B cell (primary cell): ENCODE measurements around the gene DHX35. TPM values are rescaled to one million over a fixed set of nuclear protein-coding genes. Genes with fewer than 3 reads are reported as not detected.

Source experiments
- ATAC-seq: fragments of 200-7000 bp; cut with Tn5 transposase; one replicate; pipeline ENCODE4 v1.10.0; 2021; ENCODE audit warnings: low read depth, mild to moderate bottlenecking, moderate number of reproducible peaks, moderate library complexity
- CTCF ChIA-PET: fragments of 350-600 bp; sonication (Branson Sonifier 250); formaldehyde crosslinking; loops from one replicate; lab custom pipeline; 2021; ENCODE audit warnings: antibody characterized with exemption, inconsistent platforms; lab: Charles Lee
- POLR2A ChIA-PET: fragments of 350-600 bp; sonication (Branson Sonifier 250); formaldehyde crosslinking; loops from one replicate; lab custom pipeline; 2021; ENCODE audit warnings: antibody characterized with exemption; lab: Charles Lee
- DNase-seq: peaks from one replicate; pipeline ENCODE4 v3.0.0; 2013
- H2AFZ ChIP-seq: 2 replicates; pipeline ENCODE4 v1.6.1; 2012; ENCODE audit warnings: mild to moderate bottlenecking, low read depth, low read length; ENCODE audit not compliant: insufficient read depth, poor library complexity, severe bottlenecking
- H3K27ac ChIP-seq, 2 donors: 1 replicate in 1 of 2; 2 replicates in 1 of 2; pipeline ENCODE4 v1.5.1; 2012 to 2013; ENCODE audit warnings: low read length in 2 of 2, mild to moderate bottlenecking in 2 of 2, moderate library complexity in 1 of 2
- H3K27me3 ChIP-seq, 4 experiments: fragments of 200-600 bp in 1 of 4; sonication (generic) in 1 of 4; replicated peaks in 1 of 4; 1 replicate in 2 of 4; 2 replicates in 2 of 4; pipeline versions ENCODE4 v1.6.1 to v1.7.0; 2013 to 2016; ENCODE audit warnings: low read length in 3 of 4, mild to moderate bottlenecking in 2 of 4, mixed read lengths in 1 of 4, moderate library complexity in 1 of 4; ENCODE audit not compliant: insufficient read depth in 4 of 4, control insufficient read depth in 3 of 4; ENCODE audit errors: control extremely low read depth in 1 of 4
- H3K36me3 ChIP-seq, 2 experiments: replicated peaks in 1 of 2; 1 replicate in 1 of 2; 2 replicates in 1 of 2; pipeline versions ENCODE4 v1.6.1 to v1.7.1; 2013; ENCODE audit warnings: low read length in 1 of 2; ENCODE audit not compliant: insufficient read depth in 2 of 2, control insufficient read depth in 1 of 2; ENCODE audit errors: control extremely low read depth in 1 of 2, extremely low read depth in 1 of 2
- H3K4me1 ChIP-seq, 2 donors: fragments of 200-600 bp in 1 of 2; sonication (generic) in 1 of 2; 1 replicate in 1 of 2; 2 replicates in 1 of 2; pipeline versions ENCODE4 v1.5.1 to v1.6.1; 2013 to 2017; ENCODE audit warnings: low read length in 2 of 2; ENCODE audit not compliant: control insufficient read depth in 2 of 2, insufficient read depth in 2 of 2
- H3K4me2 ChIP-seq: replicated peaks from 2 replicates; pipeline ENCODE3; 2012; ENCODE audit warnings: mild to moderate bottlenecking, low read depth, low read length; ENCODE audit not compliant: poor library complexity, severe bottlenecking
- H3K4me3 ChIP-seq, 5 experiments: fragments of 200-600 bp in 1 of 5; sonication (generic) in 1 of 5; 1 replicate in 3 of 5; 2 replicates in 2 of 5; pipeline versions ENCODE4 v1.5.1 to v1.7.0; 2011 to 2016; ENCODE audit warnings: low read length in 4 of 5, mild to moderate bottlenecking in 4 of 5, low read depth in 2 of 5, control low read depth in 1 of 5, moderate library complexity in 1 of 5; ENCODE audit not compliant: insufficient read depth in 1 of 5; ENCODE audit errors: control extremely low read depth in 1 of 5, extremely low read depth in 1 of 5
- H3K79me2 ChIP-seq: fragments of 200-600 bp; sonication (generic); one replicate; pipeline ENCODE4 v1.6.0; 2016; ENCODE audit warnings: low read length; ENCODE audit not compliant: control insufficient read depth, insufficient read depth
- H3K9ac ChIP-seq: fragments of 200-600 bp; sonication (generic); 2 replicates; pipeline ENCODE4 v1.6.1; 2017; ENCODE audit warnings: mild to moderate bottlenecking, low read length, moderate library complexity
- H3K9me3 ChIP-seq, 3 donors: one replicate each; pipeline versions ENCODE4 v1.6.1 to v1.7.1; 2013; ENCODE audit warnings: low read length in 2 of 3; ENCODE audit not compliant: control insufficient read depth in 2 of 3, insufficient read depth in 1 of 3; ENCODE audit errors: control extremely low read depth in 1 of 3
- H4K20me1 ChIP-seq: 2 replicates; pipeline ENCODE4 v1.6.0; 2012; ENCODE audit warnings: mild to moderate bottlenecking, low read length; ENCODE audit not compliant: insufficient read depth, control insufficient read depth, poor library complexity, severe bottlenecking
- H3K27ac Mint-ChIP-seq: one replicate; pipeline ENCODE4 v1.8.0; 2021; ENCODE audit warnings: mixed read lengths
- H3K27me3 Mint-ChIP-seq: one replicate; pipeline ENCODE4 v1.8.0; 2021; ENCODE audit warnings: mixed read lengths
- H3K4me1 Mint-ChIP-seq: one replicate; pipeline ENCODE4 v1.8.0; 2021; ENCODE audit warnings: mixed read lengths
- H3K4me3 Mint-ChIP-seq: one replicate; pipeline ENCODE4 v1.8.0; 2021; ENCODE audit warnings: mixed read lengths
- H3K9me3 Mint-ChIP-seq: one replicate; pipeline ENCODE4 v1.8.0; 2022; ENCODE audit warnings: mixed read lengths; ENCODE audit not compliant: insufficient read depth
- EZH2 ChIP-seq: IDR thresholded peaks from 2 replicates; pipeline ENCODE4 v1.6.1; 2012; ENCODE audit warnings: borderline replicate concordance, low read depth, mild to moderate bottlenecking, moderate library complexity, low read length; ENCODE audit not compliant: insufficient read depth, poor library complexity, severe bottlenecking
- WGBS: methylation state at CpG from one replicate; pipeline ENCODE4 v1.1.5; 2013; ENCODE audit warnings: missing lambda C conversion rate; ENCODE audit not compliant: insufficient coverage; 5-methylcytosine and 5-hydroxymethylcytosine counted together
- intact Hi-C: fragments of 100-400 bp; cut with micrococcal nuclease; formaldehyde crosslinking; loops from one replicate; pipeline ENCODE4 v1.10.0; 2022
- polyA plus RNA-seq: library from polyadenylated mRNA; depleted of rRNA; stranded (reverse); fragments of >200 nt; gene quantifications from 2 replicates; pipeline ENCODE4 v1.2.3, GENCODE V29; 2012
- total RNA-seq, 2 donors: library from RNA; stranded (reverse); fragments of 120-200 nt in 1 of 2; gene quantifications; 1 replicate in 1 of 2; 2 replicates in 1 of 2; pipeline versions ENCODE4 v1.2.3 to v1.2.4, GENCODE V29; 2013 to 2022
- TF ChIP-seq, protein P1 (sequence below): fragments of 200-600 bp; IDR thresholded peaks from one replicate; pipeline ENCODE4 v1.8.0; 2022; ENCODE audit warnings: antibody characterized with exemption, mild to moderate bottlenecking

DHX35 gene
- total and polyA plus RNA-seq, 2 donors (not counting 1 experiment from before 2014, with no cell fraction given): 7.5 to 12.4 TPM

DNA sequence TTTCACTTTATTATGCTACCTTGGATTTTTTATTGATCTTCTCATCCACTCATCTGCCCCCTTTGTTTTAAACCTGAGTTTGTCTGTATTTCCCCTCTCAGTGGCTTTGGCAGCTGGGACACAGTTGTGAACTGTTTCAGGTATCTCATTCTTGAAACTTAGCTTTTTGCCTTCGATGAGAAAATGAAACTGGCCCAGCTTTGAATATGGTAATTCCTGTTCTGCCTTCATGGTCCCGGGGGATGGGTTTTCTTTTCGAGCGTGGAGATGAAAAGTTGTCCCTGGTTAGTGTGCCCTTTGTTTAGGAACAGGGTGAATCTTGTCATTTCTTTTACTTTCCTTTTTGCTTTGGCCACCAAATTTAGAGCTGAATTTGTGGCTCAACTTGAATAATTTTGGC is 25.6 kb downstream of the DHX35 start:
- Histone ChIP-seq H3K9me3 (no peaks in the 10 kb centered on the region), H3K27ac (peak overlapping the region; percentile 18 to 54), H3K36me3 (peaks cover 0 to 18% of the 10 kb centered on the region in 2 experiments), H3K4me2 (peak overlapping the region; percentile 45), H3K9ac (peak overlapping the region; percentile 55), H3K27me3 (no peaks in the 10 kb centered on the region), H2AFZ (peak overlapping the region; percentile 37), H3K79me2 (peaks cover 2% of the 10 kb centered on the region), H3K4me3 (peak overlapping the region in 2 of 5 experiments; percentile 30 to 40), H4K20me1 (no peaks in the 10 kb centered on the region), H3K4me1 (peaks cover 7 to 18% of the 10 kb centered on the region in 2 donors)
- Mint-ChIP-seq H3K4me1 (peaks cover 17% of the 10 kb centered on the region), H3K27me3 (no peaks in the 10 kb centered on the region), H3K4me3 (peak overlapping the region; percentile 24), H3K27ac (peak overlapping the region; percentile 26), H3K9me3 (no peaks in the 10 kb centered on the region)
- ChIA-PET CTCF (interaction anchor here (1.0 kb wide), 1 partner anchor 26 kb away, joined by 3 read pairs; the partner anchor contains the start of gene DHX35), POLR2A (no interaction called here)
- no peak for TF ChIP-seq EZH2
- TF ChIP-seq, protein P1, sequence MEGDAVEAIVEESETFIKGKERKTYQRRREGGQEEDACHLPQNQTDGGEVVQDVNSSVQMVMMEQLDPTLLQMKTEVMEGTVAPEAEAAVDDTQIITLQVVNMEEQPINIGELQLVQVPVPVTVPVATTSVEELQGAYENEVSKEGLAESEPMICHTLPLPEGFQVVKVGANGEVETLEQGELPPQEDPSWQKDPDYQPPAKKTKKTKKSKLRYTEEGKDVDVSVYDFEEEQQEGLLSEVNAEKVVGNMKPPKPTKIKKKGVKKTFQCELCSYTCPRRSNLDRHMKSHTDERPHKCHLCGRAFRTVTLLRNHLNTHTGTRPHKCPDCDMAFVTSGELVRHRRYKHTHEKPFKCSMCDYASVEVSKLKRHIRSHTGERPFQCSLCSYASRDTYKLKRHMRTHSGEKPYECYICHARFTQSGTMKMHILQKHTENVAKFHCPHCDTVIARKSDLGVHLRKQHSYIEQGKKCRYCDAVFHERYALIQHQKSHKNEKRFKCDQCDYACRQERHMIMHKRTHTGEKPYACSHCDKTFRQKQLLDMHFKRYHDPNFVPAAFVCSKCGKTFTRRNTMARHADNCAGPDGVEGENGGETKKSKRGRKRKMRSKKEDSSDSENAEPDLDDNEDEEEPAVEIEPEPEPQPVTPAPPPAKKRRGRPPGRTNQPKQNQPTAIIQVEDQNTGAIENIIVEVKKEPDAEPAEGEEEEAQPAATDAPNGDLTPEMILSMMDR: no peak
- 15% methylated on average over 4 of the region's 4 CpGs for WGBS
- ATAC-seq (peak; percentile 62), DNase-seq (peak; percentile 52)
- intact Hi-C loops: no loop called here

DNA sequence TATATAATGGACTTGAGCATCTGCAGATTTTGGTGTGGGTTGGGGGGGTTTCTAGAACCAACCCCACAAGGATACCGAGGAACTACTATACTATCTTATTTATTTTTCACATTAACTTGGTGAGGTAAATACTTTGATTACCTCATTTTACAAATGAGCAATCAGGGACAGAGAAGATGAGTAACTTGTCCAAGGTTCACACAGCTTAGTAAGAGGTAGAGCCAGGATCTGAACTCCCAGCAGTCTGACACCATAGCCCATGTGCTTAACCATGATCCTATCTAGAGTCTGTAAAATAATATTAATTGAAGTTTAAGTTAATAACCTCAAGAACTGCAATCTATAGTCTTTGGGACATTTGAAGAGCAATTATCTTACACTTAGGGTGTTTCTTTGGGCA is 28.6 kb downstream of the DHX35 start:
- intact Hi-C loops: no loop called here
- Histone ChIP-seq H3K9ac (no peak overlapping the region), H3K27me3 (no peaks in the 10 kb centered on the region), H3K4me1 (peaks cover 7 to 18% of the 10 kb centered on the region in 2 donors), H3K36me3 (peaks cover 0 to 24% of the 10 kb centered on the region in 2 experiments), H2AFZ (no peak overlapping the region), H3K4me3 (no peak overlapping the region), H3K27ac (no peak overlapping the region), H3K79me2 (peaks cover 2% of the 10 kb centered on the region), H4K20me1 (no peaks in the 10 kb centered on the region), H3K4me2 (no peak overlapping the region), H3K9me3 (no peaks in the 10 kb centered on the region)
- no peaks in the 10 kb centered on the region for H3K9me3 Mint-ChIP-seq
- WGBS: no CpG with 5 or more reads among the region's 1 CpG
- H3K27ac Mint-ChIP-seq: no peak overlapping the region
- no peak overlapping the region for H3K4me3 Mint-ChIP-seq
- ChIA-PET POLR2A (no interaction called here), CTCF (no interaction called here)
- ATAC-seq (no peak), DNase-seq (no peak)
- peaks cover 17% of the 10 kb centered on the region for H3K4me1 Mint-ChIP-seq
- no peaks in the 10 kb centered on the region for H3K27me3 Mint-ChIP-seq
- no peak for TF ChIP-seq EZH2
- TF ChIP-seq, protein P1: no peak
